GM23248 (cell line): Measurements from ENCODE around the gene ZNF593. TPM values are rescaled to one million over a fixed set of nuclear protein-coding genes. Genes with fewer than 3 reads are reported as not detected.

Experiments
- DNase-seq: peaks from one replicate; pipeline ENCODE4 v3.0.0-alpha.2; 2015
- H2AFZ ChIP-seq: fragments of 200-600 bp; sonication (generic); 2 replicates; pipeline ENCODE4 v1.6.1; 2016; ENCODE audit warnings: antibody characterized with exemption
- H3F3A ChIP-seq: fragments of 200-600 bp; sonication (generic); 2 replicates; pipeline ENCODE4 v1.6.1; 2016; ENCODE audit warnings: mild to moderate bottlenecking, antibody characterized with exemption, mixed run types; ENCODE audit not compliant: insufficient read depth
- H3K27ac ChIP-seq: fragments of 200-600 bp; sonication (generic); 2 replicates; pipeline ENCODE4 v1.5.1; 2016; ENCODE audit warnings: mild to moderate bottlenecking
- H3K27me3 ChIP-seq: fragments of 200-600 bp; sonication (generic); replicated peaks from 2 replicates; pipeline ENCODE4 v1.6.1; 2016; ENCODE audit warnings: mild to moderate bottlenecking; ENCODE audit not compliant: insufficient read depth
- H3K36me3 ChIP-seq: fragments of 200-600 bp; sonication (generic); 2 replicates; pipeline ENCODE4 v1.6.1; 2016; ENCODE audit warnings: low read depth, mild to moderate bottlenecking
- H3K4me1 ChIP-seq: fragments of 200-600 bp; sonication (generic); 2 replicates; pipeline ENCODE4 v1.6.1; 2016; ENCODE audit warnings: mild to moderate bottlenecking; ENCODE audit not compliant: insufficient read depth
- H3K4me2 ChIP-seq: fragments of 200-600 bp; sonication (generic); one replicate; pipeline ENCODE4 v1.6.1; 2016; ENCODE audit warnings: mild to moderate bottlenecking; ENCODE audit not compliant: unreplicated experiment
- H3K4me3 ChIP-seq: fragments of 200-600 bp; sonication (generic); 2 replicates; pipeline ENCODE4 v1.5.1; 2016; ENCODE audit warnings: mild to moderate bottlenecking
- H3K79me2 ChIP-seq: fragments of 200-600 bp; sonication (generic); 2 replicates; pipeline ENCODE4 v1.6.1; 2016; ENCODE audit warnings: mild to moderate bottlenecking; ENCODE audit not compliant: insufficient read depth
- H3K9ac ChIP-seq: fragments of 200-600 bp; sonication (generic); 2 replicates; pipeline ENCODE4 v1.6.1; 2016; ENCODE audit warnings: mild to moderate bottlenecking
- H3K9me2 ChIP-seq: fragments of 200-600 bp; sonication (generic); 2 replicates; pipeline ENCODE4 v1.6.1; 2016; ENCODE audit warnings: mixed run types, mild to moderate bottlenecking, moderate library complexity; ENCODE audit not compliant: insufficient read depth
- H3K9me3 ChIP-seq: fragments of 200-600 bp; sonication (generic); one replicate; pipeline ENCODE4 v1.6.1; 2017; ENCODE audit warnings: low read depth
- H4K20me1 ChIP-seq: fragments of 200-600 bp; sonication (generic); 2 replicates; pipeline ENCODE4 v1.6.0; 2016; ENCODE audit not compliant: insufficient read depth
- EZH2 ChIP-seq: fragments of 200-600 bp; sonication (generic); IDR thresholded peaks from 2 replicates; pipeline ENCODE4 v1.6.1; 2018; ENCODE audit warnings: antibody characterized with exemption, mild to moderate bottlenecking; ENCODE audit not compliant: insufficient read depth, poor library complexity, severe bottlenecking
- EZH2phosphoT487 ChIP-seq: fragments of 200-600 bp; sonication (generic); IDR thresholded peaks from 2 replicates; pipeline ENCODE4 v1.6.1; 2018; ENCODE audit warnings: antibody characterized with exemption, moderate library complexity, mild to moderate bottlenecking, low read depth; ENCODE audit not compliant: insufficient read depth
- WGBS, 2 experiments: methylation state at CpG; one replicate each; pipeline ENCODE4 v1.1.6; 2015 to 2017; ENCODE audit warnings: low lambda C conversion rate in 2 of 2, low coverage in 1 of 2; ENCODE audit errors: missing lambda C conversion rate in 2 of 2; 5-methylcytosine and 5-hydroxymethylcytosine counted together
- in situ Hi-C: fragments of 300-500 bp; cut with MboI; formaldehyde crosslinking; loops from 2 replicates; pipeline ENCODE4 v1.15.0; 2020
- polyA plus RNA-seq: library from polyadenylated mRNA; unstranded; fragments of >200 nt; fragmentation: Nextera tagmentation; extraction: Ambion mirVana; gene quantifications from 2 replicates; pipeline ENCODE4 v1.2.1, GENCODE V29; 2016
- total RNA-seq: library from RNA; depleted of rRNA; stranded (reverse); fragments of >200 nt; shearing (Covaris generic); gene quantifications from 2 replicates; pipeline ENCODE4 v1.2.3, GENCODE V29; 2014; rRNA removed

ZNF593 gene
- total and polyA plus RNA-seq, 2 experiments from 2014 or later = 25.0 to 61.2 TPM

GRCh38 chr1:26212726-26213125 is 43.0 kb downstream of the ZNF593 start:
- H3K4me3 ChIP-seq = no peak overlapping the region
- no peaks in the 10 kb centered on the region for H3K36me3 ChIP-seq
- H3K27me3 ChIP-seq = peaks cover 10% of the 10 kb centered on the region
- H2AFZ ChIP-seq = no peak overlapping the region
- no peak for TF ChIP-seq EZH2phosphoT487
- TF ChIP-seq EZH2 = no peak
- H3F3A ChIP-seq = no peaks in the 10 kb centered on the region
- H3K9me3 ChIP-seq = no peaks in the 10 kb centered on the region
- no peak for DNase-seq
- WGBS, 2 experiments = 66 to 69% methylated on average over 5 of the region's 5 CpGs
- no peak overlapping the region for H3K4me2 ChIP-seq
- H3K9me2 ChIP-seq = no peaks in the 10 kb centered on the region
- in situ Hi-C loops = no loop called here
- H3K4me1 ChIP-seq = no peaks in the 10 kb centered on the region
- no peaks in the 10 kb centered on the region for H4K20me1 ChIP-seq
- no peaks in the 10 kb centered on the region for H3K79me2 ChIP-seq
- H3K27ac ChIP-seq = no peak overlapping the region
- H3K9ac ChIP-seq = no peak overlapping the region

DNA sequence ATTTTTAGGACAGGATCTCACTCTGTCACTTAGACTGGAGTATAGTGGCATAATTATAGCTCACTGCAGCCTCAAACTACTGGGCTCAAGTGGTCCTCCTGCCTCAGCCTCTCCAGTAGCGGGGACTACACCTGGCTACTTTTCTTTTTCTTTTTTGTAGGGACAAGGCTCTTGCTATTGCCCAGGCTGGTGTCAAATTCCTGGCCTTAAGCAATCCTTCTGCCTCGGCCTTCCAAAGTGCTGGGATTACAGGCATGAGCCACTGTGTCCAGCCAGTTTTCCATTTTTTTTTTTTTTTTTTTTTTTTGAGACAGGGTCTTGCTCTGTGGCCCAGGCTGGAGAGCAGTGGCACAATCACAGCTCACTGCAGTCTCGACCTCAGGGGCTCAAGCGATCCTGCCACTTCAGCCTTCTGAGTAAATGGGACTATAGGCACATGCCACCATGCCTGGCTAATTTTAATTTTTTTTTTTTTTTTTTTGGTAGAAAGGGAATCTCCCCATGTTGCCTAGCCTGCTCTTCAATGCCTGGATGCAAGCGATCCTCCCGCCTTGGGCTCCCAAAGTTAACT is 43.7 kb downstream of the ZNF593 start:
- H3K4me2 ChIP-seq = no peak overlapping the region
- H3K4me3 ChIP-seq = no peak overlapping the region
- H3K27ac ChIP-seq = no peak overlapping the region
- no peak for TF ChIP-seq EZH2
- TF ChIP-seq EZH2phosphoT487 = no peak
- H3F3A ChIP-seq = no peaks in the 10 kb centered on the region
- no peaks in the 10 kb centered on the region for H3K9me2 ChIP-seq
- H3K36me3 ChIP-seq = no peaks in the 10 kb centered on the region
- in situ Hi-C loops = no loop called here
- no peaks in the 10 kb centered on the region for H3K79me2 ChIP-seq
- H2AFZ ChIP-seq = no peak overlapping the region
- no peaks in the 10 kb centered on the region for H4K20me1 ChIP-seq
- peaks cover 10% of the 10 kb centered on the region for H3K27me3 ChIP-seq
- no peak for DNase-seq
- H3K9ac ChIP-seq = no peak overlapping the region
- no peaks in the 10 kb centered on the region for H3K4me1 ChIP-seq
- 55 to 66% methylated on average over 6 of the region's 6 CpGs for WGBS, 2 experiments
- no peaks in the 10 kb centered on the region for H3K9me3 ChIP-seq

- 23 to 27% methylated on average over 3 of the region's 3 CpGs for WGBS, 2 experiments
- H3K9me2 ChIP-seq = no peaks in the 10 kb centered on the region
- TF ChIP-seq EZH2 (no peak), EZH2phosphoT487 (no peak)
These were observed 45.5 kb downstream of the ZNF593 start for GRCh38 chr1:26215246-26215645.

GRCh38 chr1:26218906-26219494 is 49.3 kb downstream of the ZNF593 start:
- Histone ChIP-seq H3K9me2 (no peaks in the 10 kb centered on the region), H3K4me3 (no peak overlapping the region), H3K9me3 (no peaks in the 10 kb centered on the region), H3K27me3 (no peaks in the 10 kb centered on the region; the same call in 1 of the 2 replicates), H3K4me2 (no peak overlapping the region), H2AFZ (no peak overlapping the region), H4K20me1 (no peaks in the 10 kb centered on the region), H3K79me2 (no peaks in the 10 kb centered on the region), H3K9ac (no peak overlapping the region), H3F3A (no peaks in the 10 kb centered on the region), H3K27ac (no peak overlapping the region), H3K4me1 (no peaks in the 10 kb centered on the region), H3K36me3 (no peaks in the 10 kb centered on the region)
- TF ChIP-seq EZH2 (no peak), EZH2phosphoT487 (no peak)
- in situ Hi-C loops = no loop called here
- no peak for DNase-seq
- 44 to 49% methylated on average over 11 of the region's 11 CpGs for WGBS, 2 experiments

More at GRCh38 chr1:26215246-26215645, 45.5 kb downstream of the ZNF593 start:
- H3K4me3 ChIP-seq = no peak overlapping the region
- no peaks in the 10 kb centered on the region for H3F3A ChIP-seq
- H3K36me3 ChIP-seq = no peaks in the 10 kb centered on the region
- no peak overlapping the region for H3K4me2 ChIP-seq
- in situ Hi-C loops = no loop called here
- DNase-seq = no peak
- no peaks in the 10 kb centered on the region for H4K20me1 ChIP-seq
- no peak overlapping the region for H3K9ac ChIP-seq
- no peaks in the 10 kb centered on the region for H3K4me1 ChIP-seq
- H3K79me2 ChIP-seq = no peaks in the 10 kb centered on the region
- no peak overlapping the region for H3K27ac ChIP-seq
- H3K9me3 ChIP-seq = no peaks in the 10 kb centered on the region
- H3K27me3 ChIP-seq = peaks cover 10% of the 10 kb centered on the region
- H2AFZ ChIP-seq = no peak overlapping the region

Other genes with a start within 250 kb of the ZNF593 start
- gene PAFAH2, start 171.8 kb upstream of the ZNF593 start, total RNA-seq = 10.7 and 11.9 TPM in 2 replicates
- gene PAFAH2, start 171.8 kb upstream of the ZNF593 start, polyA plus RNA-seq = 9.5 and 10.0 TPM in 2 replicates
- gene EXTL1, start 148.1 kb upstream of the ZNF593 start, total RNA-seq = 3.4 and 5.5 TPM in 2 replicates
- gene EXTL1, start 148.1 kb upstream of the ZNF593 start, polyA plus RNA-seq = 5.9 and 6.4 TPM in 2 replicates
- not detected in 2 replicates for gene SLC30A2, start 123.8 kb upstream of the ZNF593 start, total RNA-seq
- 0.14 TPM in 1 of 2 replicates, not detected in the other for gene SLC30A2, start 123.8 kb upstream of the ZNF593 start, polyA plus RNA-seq
- gene TRIM63, start 102.3 kb upstream of the ZNF593 start, total RNA-seq = not detected in 2 replicates
- not detected in 2 replicates for gene TRIM63, start 102.3 kb upstream of the ZNF593 start, polyA plus RNA-seq
- gene PDIK1L, start 58.1 kb upstream of the ZNF593 start, total RNA-seq = 6.6 and 6.8 TPM in 2 replicates
- gene PDIK1L, start 58.1 kb upstream of the ZNF593 start, polyA plus RNA-seq = 2.9 and 3.5 TPM in 2 replicates
- gene FAM110D, start 10.8 kb upstream of the ZNF593 start, total RNA-seq = 0.63 TPM in 1 of 2 replicates, not detected in the other
- not detected in 2 replicates for gene FAM110D, start 10.8 kb upstream of the ZNF593 start, polyA plus RNA-seq
- not detected in 2 replicates for gene C1orf232, start 945 bp upstream of the ZNF593 start, total RNA-seq
- not detected in 2 replicates for gene C1orf232, start 945 bp upstream of the ZNF593 start, polyA plus RNA-seq
- not detected in 2 replicates for gene ZNF593OS, start 1.9 kb downstream of the ZNF593 start, total RNA-seq
- 0.81 and 0.85 TPM in 2 replicates for gene ZNF593OS, start 1.9 kb downstream of the ZNF593 start, polyA plus RNA-seq
- 0.51 TPM in 1 of 2 replicates, not detected in the other for gene CNKSR1, start 7.6 kb downstream of the ZNF593 start, total RNA-seq
- 0.10 TPM in 1 of 2 replicates, not detected in the other for gene CNKSR1, start 7.6 kb downstream of the ZNF593 start, polyA plus RNA-seq
- gene CATSPER4, start 20.7 kb downstream of the ZNF593 start, total RNA-seq = not detected in 2 replicates
- gene CATSPER4, start 20.7 kb downstream of the ZNF593 start, polyA plus RNA-seq = not detected in 2 replicates
- 6.2 TPM in 2 replicates for gene CEP85, start 64.3 kb downstream of the ZNF593 start, total RNA-seq
- gene CEP85, start 64.3 kb downstream of the ZNF593 start, polyA plus RNA-seq = 4.6 and 5.0 TPM in 2 replicates
- 212 and 240 TPM in 2 replicates for gene SH3BGRL3, start 110.2 kb downstream of the ZNF593 start, total RNA-seq
- gene SH3BGRL3, start 110.2 kb downstream of the ZNF593 start, polyA plus RNA-seq = 2,795 and 2,825 TPM in 2 replicates
- 4.8 and 5.8 TPM in 2 replicates for gene UBXN11, start 136.7 kb downstream of the ZNF593 start, total RNA-seq
- gene UBXN11, start 136.7 kb downstream of the ZNF593 start, polyA plus RNA-seq = 11.1 and 12.7 TPM in 2 replicates
- gene CD52, start 148.1 kb downstream of the ZNF593 start, total RNA-seq = not detected in 2 replicates
- not detected in 2 replicates for gene CD52, start 148.1 kb downstream of the ZNF593 start, polyA plus RNA-seq
- not detected in 2 replicates for gene CRYBG2, start 184.2 kb downstream of the ZNF593 start, total RNA-seq
- not detected in 2 replicates for gene CRYBG2, start 184.2 kb downstream of the ZNF593 start, polyA plus RNA-seq
- gene ZNF683, start 202.8 kb downstream of the ZNF593 start, total RNA-seq = not detected in 2 replicates
- gene ZNF683, start 202.8 kb downstream of the ZNF593 start, polyA plus RNA-seq = not detected in 2 replicates
- not detected in 2 replicates for gene LIN28A, start 240.9 kb downstream of the ZNF593 start, total RNA-seq
- gene LIN28A, start 240.9 kb downstream of the ZNF593 start, polyA plus RNA-seq = 0.14 and 0.15 TPM in 2 replicates